Fibroblast of lung (primary cell): ENCODE measurements around the gene NT5DC1. TPM values are rescaled to one million over a fixed set of nuclear protein-coding genes. Genes with fewer than 3 reads are reported as not detected.

Experiments used
- DNase-seq, 2 donors: peaks; one replicate each; pipeline versions ENCODE4 v3.0.0 to v3.0.0-alpha.2; 2010; ENCODE audit warnings: low read depth in 2 of 2
- H2AFZ ChIP-seq: 2 replicates; pipeline ENCODE4 v1.5.1; 2012; ENCODE audit warnings: low read length, control low read depth, inconsistent platforms
- H3K27ac ChIP-seq: 2 replicates; pipeline ENCODE4 v1.5.1; 2011; ENCODE audit warnings: low read length, control low read depth; ENCODE audit not compliant: insufficient read depth
- H3K27me3 ChIP-seq: 2 replicates; pipeline ENCODE4 v1.5.1; 2011; ENCODE audit warnings: mild to moderate bottlenecking, low read length; ENCODE audit not compliant: control insufficient read depth, insufficient read depth
- H3K36me3 ChIP-seq: 2 replicates; pipeline ENCODE4 v1.5.1; 2011; ENCODE audit warnings: low read length; ENCODE audit not compliant: control insufficient read depth, insufficient read depth
- H3K4me1 ChIP-seq: 2 replicates; pipeline ENCODE4 v1.5.1; 2011; ENCODE audit warnings: low read length; ENCODE audit not compliant: control insufficient read depth, insufficient read depth; ENCODE audit errors: extremely low read depth
- H3K4me2 ChIP-seq: 2 replicates; pipeline ENCODE4 v1.5.1; 2011; ENCODE audit warnings: low read length, control low read depth; ENCODE audit not compliant: insufficient read depth; ENCODE audit errors: extremely low read depth
- H3K4me3 ChIP-seq, 4 experiments: fragments of 200-600 bp in 1 of 4; sonication (generic) in 1 of 4; replicated peaks in 1 of 4; 2 replicates each; pipeline ENCODE4 v1.5.1; 2011 to 2016; ENCODE audit warnings: low read length in 4 of 4, low read depth in 3 of 4, mild to moderate bottlenecking in 3 of 4, control low read depth in 2 of 4, inconsistent platforms in 1 of 4, mixed read lengths in 1 of 4; ENCODE audit not compliant: insufficient read depth in 1 of 4; ENCODE audit errors: control extremely low read depth in 1 of 4
- H3K79me2 ChIP-seq: 2 replicates; pipeline ENCODE4 v1.5.1; 2012; ENCODE audit warnings: mild to moderate bottlenecking, low read length, inconsistent platforms; ENCODE audit not compliant: control insufficient read depth, insufficient read depth
- H3K9ac ChIP-seq: 2 replicates; pipeline ENCODE4 v1.5.1; 2011; ENCODE audit warnings: mild to moderate bottlenecking, low read length, control low read depth; ENCODE audit not compliant: insufficient read depth
- H3K9me3 ChIP-seq: 2 replicates; pipeline ENCODE4 v1.5.1; 2012; ENCODE audit warnings: low read depth, low read length; ENCODE audit not compliant: control insufficient read depth, insufficient read depth
- H4K20me1 ChIP-seq: 2 replicates; pipeline ENCODE4 v1.5.1; 2011; ENCODE audit warnings: low read length; ENCODE audit not compliant: control insufficient read depth, insufficient read depth; ENCODE audit errors: extremely low read depth
- CTCF ChIP-seq, 2 donors: IDR thresholded peaks in 1 of 2; conservative IDR thresholded peaks in 1 of 2; 1 replicate in 1 of 2; 2 replicates in 1 of 2; pipeline ENCODE4 v1.5.1; 2011 to 2012; ENCODE audit warnings: low read length in 2 of 2, control low read depth in 1 of 2, inconsistent platforms in 1 of 2, low read depth in 1 of 2, mild to moderate bottlenecking in 1 of 2
- EZH2 ChIP-seq: IDR thresholded peaks from 2 replicates; pipeline ENCODE4 v1.5.1; 2012; ENCODE audit warnings: low read length, control low read depth, mild to moderate bottlenecking; ENCODE audit errors: missing control alignments
- polyA plus RNA-seq, 2 donors: library from polyadenylated mRNA; depleted of rRNA in 1 of 2; stranded (reverse) in 1 of 2; unstranded in 1 of 2; fragments of >200 nt; gene quantifications; 2 replicates each; pipeline ENCODE4 v1.2.1, GENCODE V29; 2011 to 2012; ENCODE audit warnings: missing spikeins in 1 of 2
- total RNA-seq: library from RNA; depleted of rRNA; stranded (reverse); fragments of >200 nt; gene quantifications from 2 replicates; pipeline ENCODE4 v1.2.1, GENCODE V29; 2014

NT5DC1 gene
- total and polyA plus RNA-seq, 2 donors (not counting 1 experiment from before 2014, with no cell fraction given) = 8.1 to 17.9 TPM

DNA sequence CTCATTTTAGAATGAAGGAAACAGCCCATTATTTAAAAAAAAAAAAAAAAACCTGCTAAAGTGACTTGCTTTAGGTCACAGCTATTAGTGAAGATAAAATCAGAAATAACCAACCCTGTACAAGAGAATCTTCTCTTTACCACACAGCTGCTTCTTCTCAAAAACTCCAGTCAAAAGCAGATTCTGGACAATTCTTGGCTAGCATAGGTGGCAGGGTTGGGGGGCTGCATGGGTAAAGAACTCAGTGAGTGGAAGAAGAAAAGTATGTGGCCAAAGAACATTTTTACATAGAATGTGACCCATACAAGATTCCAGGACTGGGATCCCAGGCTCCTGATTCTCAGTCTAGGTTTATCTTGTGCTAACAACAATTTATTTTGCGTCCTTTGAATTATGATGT is 30.6 kb upstream of the NT5DC1 start:
- DNase-seq = no peak
- no peaks in the 10 kb centered on the region for H3K79me2 ChIP-seq
- H4K20me1 ChIP-seq = no peaks in the 10 kb centered on the region
- H2AFZ ChIP-seq = no peak overlapping the region
- peaks cover 3% of the 10 kb centered on the region for H3K4me1 ChIP-seq
- no peaks in the 10 kb centered on the region for H3K36me3 ChIP-seq
- no peak overlapping the region for H3K4me2 ChIP-seq
- H3K9ac ChIP-seq = no peak overlapping the region
- H3K9me3 ChIP-seq = no peaks in the 10 kb centered on the region
- no peak overlapping the region for H3K4me3 ChIP-seq
- TF ChIP-seq CTCF (conservative IDR thresholded peaks at IDR 0.05 in 1 of 2, IDR thresholded peaks at IDR 0.05 in 1 of 2; ENCODE audit: low read depth in 1 of 2, low read length in 2 of 2) = no peak
- no peak for TF ChIP-seq EZH2
- no peaks in the 10 kb centered on the region for H3K27me3 ChIP-seq
- H3K27ac ChIP-seq = no peak overlapping the region

GRCh38 chr6:116070616-116071389 is 29.9 kb upstream of the NT5DC1 start:
- no peak for TF ChIP-seq CTCF (conservative IDR thresholded peaks at IDR 0.05 in 1 of 2, IDR thresholded peaks at IDR 0.05 in 1 of 2; ENCODE audit: low read depth in 1 of 2, low read length in 2 of 2)
- no peak for TF ChIP-seq EZH2
- H3K27me3 ChIP-seq = no peaks in the 10 kb centered on the region
- H4K20me1 ChIP-seq = no peaks in the 10 kb centered on the region
- H2AFZ ChIP-seq = no peak overlapping the region
- DNase-seq = no peak
- no peaks in the 10 kb centered on the region for H3K79me2 ChIP-seq
- no peaks in the 10 kb centered on the region for H3K36me3 ChIP-seq
- no peak overlapping the region for H3K9ac ChIP-seq
- peaks cover 3% of the 10 kb centered on the region for H3K4me1 ChIP-seq
- H3K9me3 ChIP-seq = no peaks in the 10 kb centered on the region
- no peak overlapping the region for H3K27ac ChIP-seq
- H3K4me2 ChIP-seq = no peak overlapping the region
- H3K4me3 ChIP-seq = no peak overlapping the region

DNA sequence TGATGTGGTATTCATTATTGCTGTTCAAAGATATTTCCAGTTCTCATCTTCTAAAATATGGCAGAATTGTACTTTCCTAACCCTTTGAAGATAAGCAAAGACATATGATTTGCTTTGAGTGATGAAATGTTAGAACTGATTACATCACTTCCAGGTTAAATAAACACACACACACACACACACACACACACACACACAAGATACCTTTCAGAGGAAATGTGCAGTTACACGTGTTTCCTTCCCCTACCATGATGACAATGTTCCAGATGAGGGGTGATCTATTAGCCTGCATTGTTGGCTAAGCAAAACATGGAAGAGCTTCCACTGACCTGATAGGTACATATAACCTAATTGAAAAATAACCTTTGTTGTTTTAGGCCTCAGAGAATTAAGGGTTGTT is 28.3 kb upstream of the NT5DC1 start:
- H3K4me3 ChIP-seq = no peak overlapping the region

More for the DNA sequence above, 28.3 kb upstream of the NT5DC1 start:
- no peak overlapping the region for H3K27ac ChIP-seq
- TF ChIP-seq CTCF (conservative IDR thresholded peaks at IDR 0.05 in 1 of 2, IDR thresholded peaks at IDR 0.05 in 1 of 2; ENCODE audit: low read depth in 1 of 2, low read length in 2 of 2) (no peak), EZH2 (no peak)
- no peaks in the 10 kb centered on the region for H3K27me3 ChIP-seq
- H3K4me2 ChIP-seq = no peak overlapping the region
- no peaks in the 10 kb centered on the region for H3K9me3 ChIP-seq
- DNase-seq = no peak
- no peaks in the 10 kb centered on the region for H3K79me2 ChIP-seq
- H2AFZ ChIP-seq = no peak overlapping the region
- H3K9ac ChIP-seq = no peak overlapping the region
- no peaks in the 10 kb centered on the region for H3K36me3 ChIP-seq
- H3K4me1 ChIP-seq = peaks cover 3% of the 10 kb centered on the region
- no peaks in the 10 kb centered on the region for H4K20me1 ChIP-seq
